CD4-positive, alpha-beta T cell treated with Interleukin-4 for 4 hours (primary cell): ENCODE results near the gene TXNDC5.
"Not testable (repeated sequence)": the region's sequence is repeated elsewhere in the genome, so short reads cannot be mapped to it uniquely, and the experiment has no call there.

Source experiments
- DNase-seq: peaks from one replicate; pipeline ENCODE4 v3.0.0-alpha.2; 2020

Gene TXNDC5

DNA sequence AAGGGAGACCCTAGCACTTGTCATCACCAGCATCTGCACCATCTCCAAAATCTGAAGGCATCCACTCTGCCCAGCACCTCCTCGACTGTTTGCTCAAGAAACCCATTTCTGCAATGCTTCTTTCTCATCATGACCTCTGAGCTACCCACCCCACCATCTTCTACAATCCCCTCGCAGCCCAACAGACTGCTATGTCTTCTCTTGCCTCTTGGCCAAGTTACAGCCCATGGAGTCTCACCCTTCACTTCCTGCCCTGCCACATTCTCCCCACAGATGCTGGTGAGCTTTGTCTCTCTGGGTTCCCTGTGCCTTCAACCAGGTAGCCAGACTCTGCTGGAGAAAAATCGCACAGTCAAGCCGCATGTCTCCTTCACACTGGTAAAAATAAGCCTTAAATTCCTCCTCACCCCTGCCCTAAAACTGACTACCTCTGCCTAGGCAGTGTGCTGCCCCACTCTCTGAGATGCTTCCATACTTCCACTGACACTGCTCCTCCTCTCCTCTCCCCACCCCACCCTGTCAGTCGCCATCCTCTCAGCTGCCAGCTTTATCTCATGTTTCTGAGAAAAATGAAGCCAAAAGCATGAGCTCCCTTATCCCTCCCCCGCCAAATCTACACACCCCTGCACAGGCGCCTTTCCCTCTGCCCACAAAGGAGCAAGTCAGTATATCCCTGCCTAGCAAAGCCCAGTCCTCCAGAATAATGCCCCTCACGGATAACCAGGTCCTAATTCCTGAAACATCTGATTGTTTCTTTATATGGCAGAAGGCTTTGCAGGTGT lies 2.3 kb upstream of the TXNDC5 start:
- no peak for DNase-seq

DNA sequence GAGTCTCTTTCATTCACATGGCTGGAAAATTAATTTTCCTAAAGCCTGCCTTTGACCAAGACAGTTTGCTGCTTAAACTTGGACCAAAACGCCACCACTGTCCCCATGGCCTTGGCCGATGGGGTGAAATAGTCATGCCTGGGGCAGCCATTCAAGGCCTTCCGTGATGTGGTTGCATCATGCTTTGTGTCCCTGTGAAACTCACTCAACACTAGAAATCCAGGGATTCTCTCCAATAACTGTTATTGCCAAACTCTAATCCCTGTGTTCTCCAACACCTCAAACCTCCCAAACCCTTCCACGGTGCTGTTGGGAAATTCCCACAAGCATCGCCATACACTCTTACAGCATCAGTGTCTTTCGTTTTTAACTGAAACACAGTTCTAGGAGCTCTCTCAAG lies 1.4 kb upstream of the TXNDC5 start:
- no peak for DNase-seq

DNA sequence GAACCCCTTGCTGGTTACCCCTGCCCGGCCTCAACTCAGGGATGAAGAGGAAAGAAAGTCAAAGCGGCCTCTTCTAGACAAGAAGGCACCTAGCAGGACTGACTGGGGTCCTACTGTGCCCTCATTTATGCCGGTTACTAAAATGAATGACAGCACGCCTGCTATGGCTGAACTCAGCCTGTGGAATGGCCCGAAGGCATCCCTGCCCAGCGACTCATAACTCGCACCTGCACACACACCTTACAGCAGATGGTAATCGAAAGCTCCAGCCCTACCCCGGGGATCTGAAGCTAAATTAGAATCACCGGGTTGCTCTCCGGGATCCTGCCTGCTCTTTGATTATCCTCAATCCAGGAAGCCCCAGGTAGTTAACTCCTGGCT lies 747 bp upstream of the TXNDC5 start:
- DNase-seq = no peak

DNA sequence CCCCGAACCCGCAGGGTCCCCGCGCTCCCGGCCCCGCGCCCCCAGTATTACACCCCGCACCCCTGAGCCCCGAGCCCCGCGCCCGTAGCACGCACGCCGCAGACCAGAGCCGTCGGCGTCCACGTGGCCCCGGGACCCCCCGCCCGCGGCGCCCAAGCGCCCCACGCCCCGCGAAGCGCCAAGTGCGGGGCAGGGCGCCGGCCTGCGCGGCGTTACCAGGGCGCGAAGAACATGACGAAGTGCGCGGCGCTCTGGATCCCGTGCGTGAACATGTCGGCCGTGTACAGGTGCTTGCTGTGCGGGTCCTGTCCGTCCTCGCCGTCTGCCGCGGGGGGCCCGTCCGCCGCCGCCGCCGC lies 312 bp downstream of the TXNDC5 start:
- DNase-seq = no peak

DNA sequence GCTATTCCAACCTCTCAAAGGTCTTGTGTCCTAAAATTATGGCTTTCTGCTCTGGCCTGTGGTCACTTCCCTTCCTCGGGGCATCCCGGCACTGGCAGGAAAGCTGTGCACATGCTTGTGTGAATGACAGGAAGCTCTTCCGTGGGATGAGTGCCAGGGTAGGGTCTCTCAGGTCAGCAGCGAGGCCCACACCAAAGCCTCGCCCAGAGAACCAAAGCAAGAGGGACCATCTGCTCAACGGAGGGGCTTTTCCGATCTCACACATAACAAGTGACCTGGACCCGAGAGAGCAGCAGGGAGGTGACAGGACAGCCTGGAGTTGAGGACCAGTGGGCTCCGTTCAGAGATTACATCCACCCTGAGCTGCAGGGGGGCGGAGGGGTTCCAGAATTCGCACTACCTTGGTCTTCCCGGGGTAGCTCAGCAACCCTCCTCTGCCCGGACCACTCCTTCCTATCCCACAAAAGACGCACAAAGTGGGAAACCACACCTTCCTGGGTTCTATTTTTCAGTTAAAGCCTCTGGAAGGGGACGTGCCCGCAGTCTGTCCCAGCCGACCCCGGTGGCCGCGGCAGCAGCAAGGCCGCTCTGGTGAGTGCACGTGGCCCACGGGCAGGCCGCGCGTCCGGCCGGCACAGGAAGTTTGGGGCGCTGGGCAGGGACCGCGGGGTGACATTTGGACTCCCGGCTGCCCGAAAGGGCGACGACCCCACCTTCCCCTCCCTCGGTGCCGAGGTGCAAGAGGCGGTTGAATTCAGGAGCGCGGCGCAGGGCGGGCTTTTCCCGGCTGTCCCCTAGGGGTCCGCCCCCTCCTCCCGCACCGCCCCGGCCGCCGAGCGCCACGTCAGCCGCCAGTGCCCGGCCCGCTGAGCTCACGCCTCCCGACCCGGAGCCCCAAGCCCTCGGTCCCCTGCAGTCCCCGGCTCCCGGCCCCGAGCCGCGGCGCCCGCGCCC lies 988 bp downstream of the TXNDC5 start:
- no peak for DNase-seq

DNA sequence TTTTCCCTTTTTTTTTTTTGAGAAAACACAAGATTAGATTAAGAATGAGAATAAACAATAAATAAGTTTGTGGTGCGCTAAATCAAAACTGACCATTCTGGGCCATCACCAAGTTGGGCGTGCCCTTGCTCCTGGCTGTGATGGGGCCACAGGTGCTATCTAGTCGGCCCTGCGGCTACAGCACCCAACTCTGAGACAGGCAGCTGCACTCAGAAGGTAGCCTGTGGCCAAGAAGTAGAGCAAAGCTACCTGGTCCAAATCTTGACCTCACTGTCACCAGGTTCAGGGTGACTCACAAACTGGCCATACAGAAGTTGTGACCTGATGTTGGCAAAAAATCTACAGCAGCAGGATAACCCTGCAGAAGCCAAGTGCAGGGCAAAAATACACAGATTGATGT lies 3.4 kb downstream of the TXNDC5 start:
- no peak for DNase-seq

DNA sequence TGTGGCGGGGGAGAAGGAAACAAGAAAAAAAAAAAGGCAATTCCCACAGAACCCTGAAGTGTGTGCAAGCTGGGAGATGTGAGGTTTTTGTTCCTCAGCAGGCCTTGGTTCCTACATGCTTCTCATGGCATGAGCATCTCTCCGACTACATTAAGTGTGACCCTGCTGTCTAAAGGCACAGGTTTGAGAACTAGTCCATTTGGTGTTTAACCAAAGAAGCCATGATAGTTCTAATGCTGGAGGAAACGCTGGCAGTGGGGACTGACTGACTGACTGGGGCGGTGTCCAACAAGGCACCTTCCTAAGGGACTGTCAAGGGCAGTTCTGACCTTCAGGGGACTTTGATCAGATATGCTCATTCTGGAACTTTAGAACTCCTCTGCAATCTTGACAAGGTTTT lies 3.8 kb downstream of the TXNDC5 start:
- no peak for DNase-seq

DNA sequence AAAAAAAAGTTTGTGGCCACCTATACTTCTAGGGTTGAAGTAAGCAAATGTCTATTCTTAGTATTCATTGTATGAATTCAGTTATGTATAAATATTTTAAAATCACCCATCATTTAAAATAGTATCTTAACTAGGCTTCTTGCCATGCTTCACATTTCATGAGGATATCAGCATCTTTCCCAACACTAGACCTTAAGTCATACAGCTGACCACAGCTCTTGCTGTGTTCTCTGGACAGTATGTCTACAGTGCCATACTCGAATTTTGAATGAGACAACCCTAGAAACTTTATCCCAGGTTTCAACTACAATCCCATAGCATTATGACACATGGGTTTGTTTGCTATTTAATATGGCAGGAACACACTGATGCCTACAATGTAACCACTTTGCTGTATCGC lies 5.2 kb downstream of the TXNDC5 start:
- DNase-seq = no peak

DNA sequence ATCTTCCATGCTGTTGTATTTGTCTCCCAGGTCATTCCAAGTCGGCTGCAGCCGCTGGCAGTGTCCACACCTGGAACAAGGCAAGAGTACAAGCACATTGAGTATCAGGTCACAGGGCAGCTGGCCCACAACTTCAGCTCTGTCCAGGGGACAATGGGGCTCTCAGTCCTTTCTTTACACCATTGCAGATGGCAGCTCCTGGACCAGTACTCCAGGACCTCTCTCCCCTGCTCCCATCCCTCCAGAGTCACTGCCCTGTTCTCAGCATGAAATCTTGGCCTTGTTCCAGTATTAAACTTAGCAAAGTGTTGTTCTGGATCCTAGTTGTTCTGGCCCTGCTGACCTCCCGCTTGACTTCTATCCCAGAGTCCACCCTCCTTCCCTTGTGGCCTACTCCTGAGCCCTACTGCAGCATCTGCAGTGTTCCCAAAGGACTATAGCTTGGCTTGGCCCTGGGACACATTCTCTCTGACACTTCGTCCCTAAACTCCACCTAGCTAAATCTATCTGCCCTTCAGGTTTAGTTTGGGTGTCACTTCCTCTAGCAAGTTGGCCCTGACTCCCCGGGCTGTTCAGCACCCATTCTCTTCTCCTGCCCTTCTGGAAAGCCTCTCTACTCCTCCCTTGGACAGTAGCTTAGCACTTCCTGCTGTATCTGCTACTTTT lies 5.8 kb downstream of the TXNDC5 start:
- DNase-seq = no peak

DNA sequence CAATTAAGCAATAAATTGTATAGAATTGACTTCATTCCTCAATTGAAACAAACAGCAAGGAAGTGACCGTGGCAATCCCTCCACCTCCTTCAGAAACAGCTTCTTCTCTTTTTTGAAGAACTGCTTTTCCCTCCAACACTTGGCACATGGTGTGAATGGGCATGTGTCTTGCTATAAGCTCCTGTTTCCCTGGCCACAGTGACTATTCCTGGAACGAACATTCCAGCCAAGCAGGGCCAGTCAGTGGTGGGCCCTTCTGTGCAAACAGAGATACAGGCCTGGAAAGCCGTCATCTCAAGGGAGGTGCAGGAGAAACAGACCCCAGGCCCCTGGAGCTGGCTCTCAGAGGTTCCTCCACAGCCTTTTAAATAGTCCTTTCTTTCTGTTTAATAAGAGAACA lies 6.9 kb downstream of the TXNDC5 start:
- no peak for DNase-seq

DNA sequence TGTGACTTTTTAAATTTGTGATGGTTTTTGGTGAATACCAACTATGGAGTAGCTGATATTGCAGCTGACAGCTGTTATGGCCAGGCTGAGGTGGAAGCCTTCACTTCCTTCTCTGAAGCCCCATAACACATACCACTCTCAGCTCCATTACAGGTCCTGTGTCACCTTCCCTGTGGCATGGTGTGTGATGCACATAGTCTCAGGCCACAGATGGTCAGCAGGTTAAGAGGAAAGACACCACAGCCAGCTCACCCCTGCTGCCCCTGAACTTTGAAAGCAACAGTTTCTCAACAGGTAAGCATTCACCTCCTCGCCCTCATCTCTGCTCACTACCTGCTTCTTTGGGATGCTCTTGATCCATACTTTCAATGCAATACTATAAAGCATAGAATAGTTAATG lies 7.7 kb downstream of the TXNDC5 start:
- DNase-seq = no peak

DNA sequence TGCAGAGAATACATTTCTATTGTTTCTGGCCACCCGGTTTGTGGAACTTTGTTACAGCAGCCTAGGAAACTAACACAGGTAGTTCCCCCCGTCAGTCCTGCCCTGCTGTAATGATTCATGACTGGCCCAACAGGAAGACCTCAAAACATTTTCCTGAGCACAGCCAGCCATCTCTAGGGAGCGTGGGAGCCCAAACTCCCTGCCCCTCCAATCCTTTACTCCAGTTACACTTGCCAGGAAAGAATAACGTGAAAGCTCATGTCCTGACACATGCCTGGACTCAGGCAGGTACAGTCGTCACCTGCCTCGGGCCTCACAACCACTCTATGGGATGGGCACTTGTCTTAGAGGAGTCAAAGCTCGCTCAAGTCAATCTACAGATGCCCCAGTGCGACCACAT lies 8.4 kb downstream of the TXNDC5 start:
- DNase-seq = no peak

DNA sequence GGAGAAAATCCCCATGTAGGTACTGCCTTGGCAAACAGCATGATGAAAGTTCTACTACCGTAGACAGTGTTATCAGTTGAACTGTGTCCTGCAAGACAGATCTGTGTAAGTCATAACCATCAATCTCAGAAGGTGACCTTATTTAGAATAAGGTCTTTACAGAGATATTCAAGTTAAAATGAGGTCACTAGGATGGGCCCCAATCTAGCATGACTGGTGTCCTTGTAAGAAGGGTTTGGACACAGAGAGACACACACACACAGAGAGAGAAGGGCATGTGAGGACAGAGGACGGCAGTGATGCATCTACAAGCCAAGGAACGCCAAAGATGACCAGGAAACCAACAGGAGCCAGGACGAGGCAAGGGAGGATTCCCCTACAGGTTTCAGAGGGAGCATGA lies 8.8 kb downstream of the TXNDC5 start:
- DNase-seq = no peak

DNA sequence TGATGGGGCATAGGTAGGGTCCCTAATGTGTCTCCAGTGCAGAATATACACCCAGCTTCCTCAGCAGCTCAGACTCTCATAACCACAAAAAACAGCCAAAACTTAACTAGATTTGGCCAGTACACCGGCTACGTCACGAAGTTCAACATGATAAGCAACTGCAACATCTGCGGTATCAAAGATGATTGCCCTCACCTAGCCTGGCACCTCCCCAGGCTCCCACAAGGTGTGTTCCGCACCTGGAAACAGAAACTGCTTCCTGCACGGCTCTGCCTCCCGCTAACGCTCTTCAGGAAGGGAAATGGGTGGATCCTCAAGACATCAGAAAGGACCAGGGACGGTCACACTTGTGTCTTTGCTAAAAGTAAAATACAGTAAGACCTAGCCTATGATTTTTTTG lies 9.5 kb downstream of the TXNDC5 start:
- DNase-seq = no peak

DNA sequence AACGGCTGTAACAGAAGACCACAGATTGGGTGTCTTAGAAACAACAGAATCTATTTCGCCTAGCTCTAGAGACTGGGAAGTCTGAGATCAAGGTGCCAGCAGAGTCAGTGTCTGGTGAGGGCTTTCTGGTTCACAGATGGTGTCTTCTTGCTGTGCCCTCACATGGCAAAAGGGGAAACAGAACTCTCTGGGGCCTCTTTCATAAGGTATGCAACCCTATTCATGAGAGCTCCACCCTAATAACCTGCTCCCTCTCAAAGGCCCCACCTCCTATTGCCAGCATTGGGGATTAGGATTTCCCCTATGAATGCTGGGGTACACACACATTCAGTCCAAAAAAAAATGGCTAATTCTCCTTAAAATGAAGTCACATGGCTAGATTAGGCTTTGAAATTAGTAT lies 10.0 kb downstream of the TXNDC5 start:
- no peak for DNase-seq

DNA sequence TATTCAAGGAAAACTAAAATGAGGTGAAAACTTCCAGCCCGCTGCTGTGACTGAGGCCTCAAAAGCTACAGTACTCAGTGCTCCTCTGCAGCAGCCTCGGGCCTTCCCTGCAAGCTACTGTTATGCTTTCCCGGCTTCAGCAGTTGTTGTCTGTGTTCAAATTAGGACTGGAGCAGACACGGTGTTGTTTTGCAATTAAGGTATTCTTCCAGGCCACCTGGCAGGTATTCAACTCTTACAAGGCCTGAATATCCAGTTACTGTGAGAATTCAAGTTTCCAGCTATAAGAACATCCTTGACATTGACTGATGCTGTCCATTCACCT lies 10.7 kb downstream of the TXNDC5 start:
- no peak for DNase-seq

DNA sequence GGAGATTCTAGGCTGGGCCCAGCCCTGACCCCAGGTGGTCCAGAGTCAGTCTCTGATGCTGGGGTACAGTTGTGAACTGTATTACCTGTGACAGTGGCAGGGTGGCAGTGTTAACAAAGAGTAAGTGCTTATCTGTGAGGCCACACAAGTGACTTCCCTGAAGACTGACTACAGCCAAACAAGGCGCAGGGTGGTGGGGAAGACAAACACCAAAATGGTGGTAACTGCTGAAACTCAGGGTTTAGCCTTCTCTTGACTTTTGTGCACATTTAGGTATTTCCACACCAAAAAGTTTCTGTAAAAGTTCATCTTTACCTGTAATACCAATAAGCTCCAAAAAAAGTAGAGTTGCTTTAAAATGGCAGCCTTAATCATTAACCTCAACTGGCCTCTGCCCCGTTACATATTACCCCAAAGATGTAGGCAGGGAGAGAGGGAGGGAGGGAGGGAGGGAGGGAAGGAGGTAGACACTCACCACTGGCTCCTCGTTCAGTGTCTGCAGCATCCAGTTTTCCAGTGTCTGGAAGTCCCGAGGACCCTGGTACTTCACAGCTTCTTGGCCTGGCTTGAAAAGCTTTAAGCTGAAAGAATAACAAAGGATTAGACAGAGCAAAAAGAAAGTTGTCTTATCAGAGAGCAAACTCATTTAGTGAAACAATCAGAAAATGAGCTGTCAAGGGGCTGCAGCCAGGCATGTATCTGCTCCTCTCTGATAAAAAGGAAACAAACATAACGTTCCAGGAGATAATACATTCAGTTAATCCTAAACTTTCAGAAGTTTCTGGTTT lies 11.3 kb downstream of the TXNDC5 start:
- DNase-seq = no peak

DNA sequence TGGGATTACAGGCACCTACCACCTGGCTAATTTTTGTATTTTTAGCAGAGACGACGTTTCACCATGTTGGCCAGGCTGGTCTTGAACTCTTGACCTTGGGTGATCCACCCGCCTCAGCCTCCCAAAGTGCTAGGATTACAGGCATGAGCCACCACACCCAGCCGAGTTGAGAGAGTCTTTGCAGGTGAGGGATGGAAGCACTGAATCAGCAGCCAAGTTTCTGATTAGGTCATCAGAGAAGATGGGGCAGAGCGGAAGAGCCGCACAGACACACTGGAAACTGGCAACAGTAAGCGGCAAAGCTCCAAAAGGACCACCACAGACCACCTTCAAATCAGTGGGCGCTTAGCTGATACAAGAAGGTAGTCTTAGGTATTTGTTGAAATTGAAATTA lies 12.4 kb downstream of the TXNDC5 start:
- not testable (repeated sequence) for DNase-seq

DNA sequence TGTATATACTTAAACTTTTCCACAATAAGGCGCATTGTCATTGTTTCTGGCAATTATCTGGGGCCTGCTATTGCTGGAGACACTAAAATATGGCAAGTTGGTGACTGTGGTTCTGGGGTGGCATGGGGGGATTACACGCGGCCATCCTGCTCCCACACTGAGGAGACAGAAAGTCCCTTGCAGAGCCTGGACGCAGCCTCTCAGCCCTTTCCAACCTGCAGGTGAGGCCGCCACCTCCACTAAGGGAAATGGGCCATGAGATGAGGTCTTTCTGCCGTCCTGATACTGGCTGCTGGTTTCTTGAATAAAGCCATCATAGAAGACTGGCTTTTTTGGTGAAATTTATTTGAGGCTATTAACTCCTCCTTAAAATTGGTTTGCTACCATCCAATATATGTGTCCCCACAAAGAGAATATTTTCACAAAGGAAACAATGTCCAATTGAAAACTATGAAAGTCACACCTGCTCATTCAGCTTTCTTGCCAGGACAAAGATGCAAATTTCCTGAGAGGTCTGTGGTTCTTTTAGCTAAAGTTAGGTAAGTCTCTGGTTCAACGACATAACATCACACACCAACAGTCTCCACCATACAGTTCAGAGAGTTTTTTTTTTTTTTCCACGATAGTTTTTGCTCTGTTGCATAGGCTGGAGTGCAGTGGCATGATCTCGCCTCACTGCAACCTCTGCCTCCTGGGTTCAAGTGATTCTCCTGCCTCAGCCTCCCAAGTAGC lies 13.0 kb downstream of the TXNDC5 start:
- no peak for DNase-seq

DNA sequence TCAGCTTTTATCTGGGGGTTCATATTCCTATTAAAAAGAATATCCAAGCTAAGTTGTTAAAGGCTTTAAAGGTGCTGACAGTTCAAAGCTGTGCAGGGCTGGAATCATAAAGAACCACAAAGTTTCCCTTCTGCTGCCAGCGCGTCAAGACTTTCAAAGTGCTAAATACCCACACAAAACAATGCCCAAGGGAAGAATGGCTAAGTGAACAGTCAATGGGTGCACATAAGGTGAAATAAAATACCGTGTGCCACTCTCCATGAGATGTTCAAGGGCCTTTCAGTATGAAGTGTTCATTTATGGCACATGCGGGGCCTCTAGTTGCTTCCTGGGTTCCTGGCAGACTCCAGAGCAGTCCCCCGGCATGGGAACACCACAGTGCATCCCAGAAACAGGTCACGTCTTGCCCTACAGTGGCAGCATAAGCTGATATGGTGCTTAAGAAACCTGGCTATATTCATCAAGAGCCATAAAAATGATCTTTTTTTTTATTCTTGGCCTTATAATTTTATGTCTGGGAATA lies 14.1 kb downstream of the TXNDC5 start:
- no peak for DNase-seq

DNA sequence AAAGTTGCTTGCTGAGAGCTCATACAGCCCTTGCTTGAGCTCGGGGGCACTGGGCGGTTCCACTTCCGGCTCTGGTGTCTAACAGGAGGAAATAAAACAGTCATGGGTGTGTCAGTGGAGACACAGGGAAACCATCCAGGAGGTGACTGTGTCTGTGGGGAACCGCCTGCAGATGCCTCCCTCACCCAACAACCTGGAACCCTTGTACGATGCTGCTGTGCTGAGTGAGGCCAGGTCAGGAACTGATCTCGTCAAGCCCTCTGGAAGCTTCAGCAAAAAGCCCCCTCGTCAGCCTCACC lies 15.5 kb downstream of the TXNDC5 start:
- no peak for DNase-seq
